ENCODE data around the gene CNTNAP5.

DNA sequence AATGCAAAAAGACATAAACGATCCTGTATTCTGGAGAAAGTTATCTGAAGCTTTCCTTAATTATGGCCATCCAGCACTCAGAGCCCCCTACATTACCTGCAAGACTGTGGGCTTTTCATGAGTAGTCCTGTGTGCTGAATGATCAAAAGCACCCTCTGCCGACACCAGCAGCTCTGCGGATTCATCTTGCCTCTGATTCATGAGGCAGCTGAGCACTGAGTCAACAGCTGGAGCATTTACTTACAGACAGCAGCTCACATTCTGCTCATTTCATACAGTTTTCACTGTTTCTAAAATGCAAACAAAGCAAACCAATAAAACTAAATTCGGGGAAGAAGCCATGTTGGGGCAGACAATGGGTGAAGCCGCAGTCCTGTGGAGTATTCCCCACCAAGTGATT is 886.5 kb downstream of the CNTNAP5 start:
- TF ChIP-seq, protein P1, sequence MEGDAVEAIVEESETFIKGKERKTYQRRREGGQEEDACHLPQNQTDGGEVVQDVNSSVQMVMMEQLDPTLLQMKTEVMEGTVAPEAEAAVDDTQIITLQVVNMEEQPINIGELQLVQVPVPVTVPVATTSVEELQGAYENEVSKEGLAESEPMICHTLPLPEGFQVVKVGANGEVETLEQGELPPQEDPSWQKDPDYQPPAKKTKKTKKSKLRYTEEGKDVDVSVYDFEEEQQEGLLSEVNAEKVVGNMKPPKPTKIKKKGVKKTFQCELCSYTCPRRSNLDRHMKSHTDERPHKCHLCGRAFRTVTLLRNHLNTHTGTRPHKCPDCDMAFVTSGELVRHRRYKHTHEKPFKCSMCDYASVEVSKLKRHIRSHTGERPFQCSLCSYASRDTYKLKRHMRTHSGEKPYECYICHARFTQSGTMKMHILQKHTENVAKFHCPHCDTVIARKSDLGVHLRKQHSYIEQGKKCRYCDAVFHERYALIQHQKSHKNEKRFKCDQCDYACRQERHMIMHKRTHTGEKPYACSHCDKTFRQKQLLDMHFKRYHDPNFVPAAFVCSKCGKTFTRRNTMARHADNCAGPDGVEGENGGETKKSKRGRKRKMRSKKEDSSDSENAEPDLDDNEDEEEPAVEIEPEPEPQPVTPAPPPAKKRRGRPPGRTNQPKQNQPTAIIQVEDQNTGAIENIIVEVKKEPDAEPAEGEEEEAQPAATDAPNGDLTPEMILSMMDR (conservative IDR thresholded peaks at IDR 0.05; ENCODE audit: low read length), result no peak
- no peak for TF ChIP-seq EZH2phosphoT487 (IDR thresholded peaks at IDR 0.05; ENCODE audit: borderline replicate concordance)
